Activated B cell treated with CpG ODN at 0.5 μM for 24 hours (primary cell): ENCODE data around the gene SEC14L6. TPM values are rescaled to one million over a fixed set of nuclear protein-coding genes. Genes with fewer than 3 reads are reported as not detected.

ENCODE experiments used
- ATAC-seq: fragments of 200-7000 bp; cut with Tn5 transposase; one replicate; pipeline ENCODE4 v1.10.0; 2021; ENCODE audit warnings: low read depth, mild to moderate bottlenecking, moderate library complexity
- CTCF ChIA-PET: fragments of 350-600 bp; sonication (Branson Sonifier 250); formaldehyde crosslinking; loops from one replicate; lab custom pipeline; 2021; ENCODE audit warnings: antibody characterized with exemption; lab: Charles Lee
- POLR2A ChIA-PET: fragments of 350-600 bp; sonication (Branson Sonifier 250); formaldehyde crosslinking; loops from one replicate; lab custom pipeline; 2021; ENCODE audit warnings: antibody characterized with exemption; lab: Charles Lee
- DNase-seq: peaks from one replicate; pipeline ENCODE4 v3.0.0; 2022
- H3K27ac Mint-ChIP-seq: one replicate; pipeline ENCODE4 v1.8.0; 2020; ENCODE audit warnings: mixed read lengths
- H3K27me3 Mint-ChIP-seq: one replicate; pipeline ENCODE4 v1.8.0; 2021; ENCODE audit warnings: mixed read lengths
- H3K36me3 Mint-ChIP-seq: one replicate; pipeline ENCODE4 v1.8.0; 2021; ENCODE audit warnings: low read depth, mixed read lengths
- H3K4me1 Mint-ChIP-seq: one replicate; pipeline ENCODE4 v1.8.0; 2021; ENCODE audit warnings: mixed read lengths
- H3K4me3 Mint-ChIP-seq: one replicate; pipeline ENCODE4 v1.8.0; 2020; ENCODE audit warnings: mild to moderate bottlenecking, mixed read lengths
- H3K9me3 Mint-ChIP-seq: one replicate; pipeline ENCODE4 v1.8.0; 2020; ENCODE audit warnings: mixed read lengths
- CTCF ChIP-seq: fragments of 200-600 bp; IDR thresholded peaks from one replicate; pipeline ENCODE4 v1.8.0; 2022; ENCODE audit warnings: antibody characterized with exemption, mild to moderate bottlenecking
- intact Hi-C: fragments of 100-400 bp; cut with micrococcal nuclease; formaldehyde crosslinking; loops from one replicate; pipeline ENCODE4 v1.15.1; 2024
- total RNA-seq: library from RNA; stranded (reverse); gene quantifications from 2 replicates; pipeline ENCODE4 v1.2.3, GENCODE V29; 2022

Gene SEC14L6
- total RNA-seq, 1 donor from 2014 or later: not detected

GRCh38 chr22:30566125-30566524 lies 19.6 kb upstream of the SEC14L6 start:
- no peak for ATAC-seq
- H3K9me3 Mint-ChIP-seq: no peaks in the 10 kb centered on the region
- CTCF ChIA-PET: no interaction called here

GRCh38 chr22:30565341-30565740 lies 18.8 kb upstream of the SEC14L6 start:
- intact Hi-C loops: no loop called here
- H3K4me3 Mint-ChIP-seq: no peak overlapping the region
- H3K36me3 Mint-ChIP-seq: no peaks in the 10 kb centered on the region
- CTCF ChIA-PET: no interaction called here
- peaks cover 6% of the 10 kb centered on the region for H3K27me3 Mint-ChIP-seq
- ATAC-seq (no peak), DNase-seq (no peak)
- H3K27ac Mint-ChIP-seq: no peak overlapping the region
- POLR2A ChIA-PET: interaction anchor here (0.6 kb wide), 1 partner anchor 52 kb away, joined by 3 read pairs; no protein-coding TSS in a partner anchor
- TF ChIP-seq CTCF: no peak
- H3K9me3 Mint-ChIP-seq: no peaks in the 10 kb centered on the region
- H3K4me1 Mint-ChIP-seq: no peaks in the 10 kb centered on the region

More at GRCh38 chr22:30566125-30566524, 19.6 kb upstream of the SEC14L6 start:
- peaks cover 6% of the 10 kb centered on the region for H3K27me3 Mint-ChIP-seq
- H3K4me3 Mint-ChIP-seq: no peak overlapping the region
- intact Hi-C loops: no loop called here
- H3K36me3 Mint-ChIP-seq: no peaks in the 10 kb centered on the region
- no peak for DNase-seq
- no peak overlapping the region for H3K27ac Mint-ChIP-seq
- TF ChIP-seq CTCF: no peak
- POLR2A ChIA-PET: interaction anchor here (0.6 kb wide), 1 partner anchor 52 kb away, joined by 3 read pairs; no protein-coding TSS in a partner anchor
- no peaks in the 10 kb centered on the region for H3K4me1 Mint-ChIP-seq

DNA sequence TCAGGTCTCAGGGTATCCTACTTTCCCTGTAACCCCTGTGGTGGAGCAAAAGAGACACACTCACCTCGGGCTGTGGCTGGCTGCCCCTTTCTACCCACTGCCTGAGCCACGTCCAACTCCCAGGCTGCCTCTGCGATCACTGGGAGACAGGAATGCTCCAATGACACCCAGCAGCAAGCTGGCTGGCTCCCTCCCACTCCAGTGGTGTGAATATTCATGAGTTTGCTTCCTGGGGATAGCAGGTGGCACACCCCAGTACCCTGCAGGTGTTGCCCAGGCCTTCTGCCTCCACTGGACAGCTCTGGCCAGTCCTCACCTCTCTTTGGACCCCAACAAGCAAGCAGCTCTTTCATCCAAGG lies 18.2 kb upstream of the SEC14L6 start:
- no peaks in the 10 kb centered on the region for H3K9me3 Mint-ChIP-seq
- no peak overlapping the region for H3K27ac Mint-ChIP-seq
- no peak for TF ChIP-seq CTCF
- H3K27me3 Mint-ChIP-seq: peaks cover 6% of the 10 kb centered on the region
- DNase-seq: no peak
- no peaks in the 10 kb centered on the region for H3K36me3 Mint-ChIP-seq
- no peaks in the 10 kb centered on the region for H3K4me1 Mint-ChIP-seq
- intact Hi-C loops: no loop called here
- POLR2A ChIA-PET: no interaction called here
- no peak overlapping the region for H3K4me3 Mint-ChIP-seq
- ATAC-seq: no peak
- CTCF ChIA-PET: no interaction called here

- ATAC-seq (no peak), DNase-seq (no peak)
- ChIA-PET POLR2A (no interaction called here), CTCF (no interaction called here)
- Mint-ChIP-seq H3K4me3 (no peak overlapping the region), H3K27ac (no peak overlapping the region), H3K9me3 (no peaks in the 10 kb centered on the region), H3K36me3 (no peaks in the 10 kb centered on the region), H3K27me3 (peaks cover 6% of the 10 kb centered on the region), H3K4me1 (no peaks in the 10 kb centered on the region)
- intact Hi-C loops: no loop called here
- TF ChIP-seq CTCF: no peak
Measured at GRCh38 chr22:30564045-30564760, 17.7 kb upstream of the SEC14L6 start.

DNA sequence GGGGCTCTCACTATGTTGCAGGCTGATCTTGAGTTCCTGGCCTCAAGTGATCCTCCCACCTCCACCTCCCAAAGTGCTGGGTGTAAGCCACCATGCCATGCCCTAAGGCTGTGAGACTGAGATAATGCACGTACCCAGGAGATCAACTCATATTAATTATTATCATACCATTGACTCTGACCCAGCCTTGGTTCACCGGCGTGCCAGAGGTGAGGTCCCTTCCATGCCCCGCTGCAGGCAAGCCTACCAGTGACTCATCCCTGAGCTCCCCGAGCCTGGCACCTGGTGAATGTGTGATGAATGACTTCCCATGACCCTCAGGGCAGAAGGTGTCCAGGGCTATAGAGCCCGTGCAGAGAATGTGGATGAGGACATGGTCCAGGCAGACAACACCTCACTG lies 15.8 kb upstream of the SEC14L6 start:
- ChIA-PET POLR2A (no interaction called here), CTCF (no interaction called here)
- Mint-ChIP-seq H3K27me3 (peaks cover 2% of the 10 kb centered on the region), H3K4me1 (no peaks in the 10 kb centered on the region), H3K9me3 (no peaks in the 10 kb centered on the region), H3K27ac (no peak overlapping the region), H3K4me3 (no peak overlapping the region), H3K36me3 (no peaks in the 10 kb centered on the region)
- no peak for ATAC-seq
- no peak for DNase-seq
- intact Hi-C loops: no loop called here
- TF ChIP-seq CTCF: no peak
